HEK293T (cell line): ENCODE data around the gene GATA3.

Experiments
- CTCF ChIA-PET: fragments of 350-600 bp; formaldehyde crosslinking; extraction: SDS; loops from one replicate; lab custom pipeline; 2021; ENCODE audit warnings: antibody characterized with exemption, inconsistent platforms; lab: Yijun Ruan, JAX
- POLR2A ChIA-PET: fragments of 350-600 bp; formaldehyde crosslinking; extraction: SDS; loops from one replicate; lab custom pipeline; 2020; ENCODE audit warnings: antibody characterized with exemption, inconsistent platforms; lab: Yijun Ruan, JAX
- DNase-seq: peaks from one replicate; pipeline ENCODE4 v3.0.0; 2012; ENCODE audit warnings: mixed read lengths; ENCODE audit errors: extremely low spot score
- ARNT ChIP-seq: fragments of 450-650 bp; IDR thresholded peaks from 2 replicates; pipeline ENCODE4 v1.6.1; 2017; ENCODE audit warnings: mild to moderate bottlenecking
- BHLHE40 ChIP-seq: fragments of 450-650 bp; IDR thresholded peaks from 2 replicates; pipeline ENCODE4 v1.6.1; 2016; ENCODE audit warnings: mild to moderate bottlenecking, moderate library complexity, borderline replicate concordance
- CTBP1 ChIP-seq: fragments of 450-650 bp; IDR thresholded peaks from 2 replicates; pipeline ENCODE4 v1.6.1; 2016; ENCODE audit warnings: borderline replicate concordance
- ELF4 ChIP-seq: fragments of 450-650 bp; IDR thresholded peaks from 2 replicates; pipeline ENCODE4 v1.6.1; 2017; ENCODE audit warnings: antibody characterized with exemption
- FOXA1 ChIP-seq: fragments of 450-650 bp; IDR thresholded peaks from 2 replicates; pipeline ENCODE4 v1.6.1; 2016; ENCODE audit warnings: mild to moderate bottlenecking
- FOXK2 ChIP-seq: fragments of 450-650 bp; IDR thresholded peaks from 2 replicates; pipeline ENCODE4 v1.6.1; 2016; ENCODE audit warnings: mild to moderate bottlenecking
- FOXM1 ChIP-seq: fragments of 450-650 bp; IDR thresholded peaks from 2 replicates; pipeline ENCODE4 v1.6.1; 2017; ENCODE audit warnings: mild to moderate bottlenecking, borderline replicate concordance
- HDGF ChIP-seq: fragments of 450-650 bp; IDR thresholded peaks from 2 replicates; pipeline ENCODE4 v1.6.1; 2017; ENCODE audit warnings: antibody characterized with exemption, borderline replicate concordance
- L3MBTL2 ChIP-seq: fragments of 450-650 bp; conservative IDR thresholded peaks from 2 replicates; pipeline ENCODE4 v1.6.1; 2016; ENCODE audit warnings: mild to moderate bottlenecking
- LEF1 ChIP-seq: fragments of 450-650 bp; IDR thresholded peaks from 2 replicates; pipeline ENCODE4 v1.6.1; 2017; ENCODE audit warnings: mild to moderate bottlenecking, borderline replicate concordance
- NFRKB ChIP-seq: fragments of 450-650 bp; IDR thresholded peaks from 2 replicates; pipeline ENCODE4 v1.6.1; 2016; ENCODE audit warnings: mild to moderate bottlenecking, moderate library complexity
- SP1 ChIP-seq: fragments of 450-650 bp; IDR thresholded peaks from 2 replicates; pipeline ENCODE4 v1.6.1; 2017
- SUZ12 ChIP-seq: fragments of 450-650 bp; IDR thresholded peaks from 2 replicates; pipeline ENCODE4 v1.6.1; 2016; ENCODE audit warnings: mild to moderate bottlenecking
- TARDBP ChIP-seq: fragments of 450-650 bp; IDR thresholded peaks from 2 replicates; pipeline ENCODE4 v1.6.1; 2016
- ZNF384 ChIP-seq: fragments of 450-650 bp; IDR thresholded peaks from 2 replicates; pipeline ENCODE4 v1.6.1; 2016
- TF ChIP-seq, protein P1 (sequence below): fragments of 450-650 bp; IDR thresholded peaks from 2 replicates; pipeline ENCODE4 v1.6.1; 2016

GATA3 gene

GRCh38 chr10:8044908-8045725 is 9.4 kb upstream of the GATA3 start:
- CTCF ChIA-PET: no interaction called here

GRCh38 chr10:8045726-8046494 is 8.6 kb upstream of the GATA3 start:
- ChIA-PET CTCF (no interaction called here), POLR2A (no interaction called here)
- TF ChIP-seq L3MBTL2 (no peak), FOXA1 (no peak), ZNF384 (no peak), FOXK2 (no peak), CTBP1 (no peak), FOXM1 (no peak), SUZ12 (no peak), TARDBP (no peak), BHLHE40 (no peak), SP1 (no peak), ELF4 (no peak), ARNT (no peak), HDGF (no peak), NFRKB (no peak), LEF1 (no peak)
- TF ChIP-seq, protein P1, sequence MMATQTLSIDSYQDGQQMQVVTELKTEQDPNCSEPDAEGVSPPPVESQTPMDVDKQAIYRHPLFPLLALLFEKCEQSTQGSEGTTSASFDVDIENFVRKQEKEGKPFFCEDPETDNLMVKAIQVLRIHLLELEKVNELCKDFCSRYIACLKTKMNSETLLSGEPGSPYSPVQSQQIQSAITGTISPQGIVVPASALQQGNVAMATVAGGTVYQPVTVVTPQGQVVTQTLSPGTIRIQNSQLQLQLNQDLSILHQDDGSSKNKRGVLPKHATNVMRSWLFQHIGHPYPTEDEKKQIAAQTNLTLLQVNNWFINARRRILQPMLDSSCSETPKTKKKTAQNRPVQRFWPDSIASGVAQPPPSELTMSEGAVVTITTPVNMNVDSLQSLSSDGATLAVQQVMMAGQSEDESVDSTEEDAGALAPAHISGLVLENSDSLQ: no peak
- DNase-seq: no peak

More at GRCh38 chr10:8044908-8045725, 9.4 kb upstream of the GATA3 start:
- TF ChIP-seq L3MBTL2: peak; percentile 74
- TF ChIP-seq HDGF: no peak
- no peak for TF ChIP-seq LEF1
- POLR2A ChIA-PET: interaction anchor here (0.6 kb wide), 1 partner anchor 15 kb away, joined by 3 read pairs; no protein-coding TSS in a partner anchor
- DNase-seq: peak; percentile 48

DNA sequence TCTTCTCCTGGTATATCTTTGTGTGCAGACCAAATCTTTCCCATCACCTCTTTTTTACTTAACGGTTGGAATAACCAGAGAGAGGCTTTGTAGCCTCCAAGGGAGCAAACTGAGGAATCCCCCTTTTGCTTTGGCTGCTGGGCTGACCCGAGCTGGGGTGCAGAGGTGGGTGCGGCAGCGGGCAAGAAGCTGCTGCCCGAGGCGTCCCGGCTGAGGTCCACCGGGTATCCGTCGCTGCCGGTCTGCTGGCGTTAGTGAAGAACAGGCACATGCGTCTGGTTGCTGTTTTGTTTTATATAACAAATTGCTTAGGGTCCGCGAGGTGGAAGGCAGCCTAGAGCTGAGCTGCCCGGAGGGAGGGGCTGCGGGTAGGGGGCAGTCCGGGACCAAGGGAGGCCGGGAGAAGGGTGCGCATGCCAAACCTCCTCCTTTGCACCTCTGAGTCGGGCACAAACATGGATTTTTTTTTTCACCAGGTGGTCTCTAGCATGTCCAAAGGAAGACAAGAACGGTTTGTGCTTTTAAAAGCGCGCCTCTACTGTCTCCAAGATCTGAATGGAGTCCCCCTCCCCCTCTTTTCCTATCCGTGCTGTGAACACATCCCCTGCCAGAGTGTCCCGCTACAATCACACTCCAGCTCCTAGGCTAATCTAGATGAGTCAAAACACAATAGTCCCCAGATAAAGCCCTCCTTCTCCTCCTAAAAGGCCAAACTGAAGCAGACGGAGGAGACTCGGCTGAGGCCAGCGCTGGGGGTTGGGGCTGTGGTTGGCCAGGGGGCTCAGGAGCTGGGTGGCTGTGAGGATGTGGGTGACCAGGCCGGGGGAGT is 6.8 kb upstream of the GATA3 start:
- POLR2A ChIA-PET: no interaction called here
- TF ChIP-seq, protein P1: no peak
- no peak for TF ChIP-seq TARDBP
- TF ChIP-seq ELF4: no peak
- no peak for TF ChIP-seq SP1
- TF ChIP-seq SUZ12: no peak
- TF ChIP-seq FOXA1: no peak
- no peak for TF ChIP-seq FOXM1
- no peak for TF ChIP-seq BHLHE40
- TF ChIP-seq L3MBTL2: no peak
- CTCF ChIA-PET: no interaction called here
- no peak for DNase-seq

- POLR2A ChIA-PET: no interaction called here
- TF ChIP-seq FOXK2 (no peak), BHLHE40 (no peak), SP1 (no peak), TARDBP (no peak), FOXM1 (no peak), FOXA1 (no peak), CTBP1 (no peak), SUZ12 (no peak), HDGF (no peak), ZNF384 (no peak), NFRKB (no peak), ELF4 (no peak), ARNT (no peak)
- DNase-seq: no peak
- CTCF ChIA-PET: no interaction called here
Observed at GRCh38 chr10:8048281-8049008, 6.0 kb upstream of the GATA3 start.

DNA sequence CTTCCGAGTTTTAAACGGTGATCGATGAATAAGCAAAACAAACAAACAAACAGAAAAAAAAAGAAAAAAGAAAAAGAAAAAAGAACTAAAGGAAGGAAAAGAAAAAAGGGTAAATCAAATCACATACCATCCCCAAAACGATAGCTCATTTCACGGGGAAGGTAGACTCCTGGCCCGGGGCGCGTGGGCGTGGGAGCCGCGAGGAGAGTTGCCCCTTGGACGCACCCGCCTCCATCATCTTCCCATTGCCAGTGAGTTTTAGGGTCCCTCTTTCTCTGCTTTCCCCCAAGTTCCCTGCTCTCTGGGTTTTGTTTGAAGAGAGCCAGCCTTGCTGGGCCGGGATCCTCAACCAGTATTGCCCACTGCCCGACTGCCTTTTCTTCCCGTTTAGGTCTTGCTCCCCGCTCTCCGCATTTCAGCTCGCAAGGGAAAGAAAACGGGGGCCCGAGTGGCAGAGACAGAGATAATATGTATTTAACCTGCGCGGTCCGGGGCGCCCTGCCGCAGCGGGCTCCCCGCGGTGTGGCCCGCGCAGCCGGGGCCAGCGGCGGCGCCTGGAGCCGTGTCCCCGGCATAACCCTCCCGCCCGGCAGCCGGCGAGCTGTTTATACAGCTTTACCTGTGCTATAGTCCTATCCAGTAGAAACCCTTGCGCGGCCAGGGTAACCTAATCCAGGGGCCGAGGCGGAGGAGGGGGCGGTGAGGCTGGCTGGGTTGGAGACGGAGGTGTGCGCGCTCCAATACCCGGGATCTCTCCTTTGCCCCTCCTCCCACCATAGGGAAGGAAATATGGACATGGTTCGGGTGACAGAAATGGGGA is 5.2 kb upstream of the GATA3 start:
- no peak for DNase-seq
- ChIA-PET POLR2A (no interaction called here), CTCF (no interaction called here)
- no peak for TF ChIP-seq ELF4
